CD4-positive, alpha-beta T cell (primary cell): ENCODE results near the gene CTNNA2. TPM values are rescaled to one million over a fixed set of nuclear protein-coding genes. Genes with fewer than 3 reads are reported as not detected.

Experiments
- ATAC-seq: fragments of 200-7000 bp; cut with Tn5 transposase; one replicate; pipeline ENCODE4 v1.10.0; 2022; ENCODE audit warnings: mild to moderate bottlenecking; ENCODE audit not compliant: poor library complexity
- CTCF ChIA-PET: fragments of 350-600 bp; sonication (Branson Sonifier 250); formaldehyde crosslinking; loops from one replicate; lab custom pipeline; 2021; ENCODE audit warnings: antibody characterized with exemption, inconsistent platforms; lab: Charles Lee
- POLR2A ChIA-PET: fragments of 350-600 bp; sonication (Branson Sonifier 250); formaldehyde crosslinking; loops from one replicate; lab custom pipeline; 2021; ENCODE audit warnings: antibody characterized with exemption, inconsistent platforms; lab: Charles Lee
- DNase-seq, 14 experiments: peaks; one replicate each; pipeline ENCODE4 v3.0.0-alpha.2; 2013 to 2020; ENCODE audit warnings: mixed read lengths in 2 of 14
- H3K27ac ChIP-seq, 2 donors: one replicate each; pipeline versions ENCODE4 v1.5.1 to v1.7.0; 2013; ENCODE audit warnings: low read length in 2 of 2, low read depth in 1 of 2, mild to moderate bottlenecking in 1 of 2
- H3K27me3 ChIP-seq, 2 experiments: 1 replicate in 1 of 2; 2 replicates in 1 of 2; pipeline versions ENCODE4 v1.6.1 to v1.7.0; 2013; ENCODE audit warnings: low read length in 2 of 2, control low read depth in 1 of 2, mild to moderate bottlenecking in 1 of 2, moderate library complexity in 1 of 2; ENCODE audit not compliant: insufficient read depth in 2 of 2, control insufficient read depth in 1 of 2
- H3K36me3 ChIP-seq: one replicate; pipeline ENCODE4 v1.6.1; 2013; ENCODE audit warnings: low read length, control low read depth; ENCODE audit not compliant: insufficient read depth
- H3K4me1 ChIP-seq: one replicate; pipeline ENCODE4 v1.6.1; 2013; ENCODE audit warnings: low read length, control low read depth; ENCODE audit not compliant: insufficient read depth
- H3K4me3 ChIP-seq: one replicate; pipeline ENCODE4 v1.5.1; 2013; ENCODE audit warnings: mild to moderate bottlenecking, low read length, moderate library complexity
- H3K9me3 ChIP-seq, 2 experiments: 1 replicate in 1 of 2; 2 replicates in 1 of 2; pipeline versions ENCODE4 v1.6.1 to v1.7.0; 2013; ENCODE audit warnings: low read length in 2 of 2, mild to moderate bottlenecking in 2 of 2, control low read depth in 1 of 2, moderate library complexity in 1 of 2; ENCODE audit not compliant: control insufficient read depth in 1 of 2, insufficient read depth in 1 of 2
- H3K27ac Mint-ChIP-seq: one replicate; pipeline ENCODE4 v1.8.0; 2020; ENCODE audit warnings: mixed read lengths
- H3K27me3 Mint-ChIP-seq: one replicate; pipeline ENCODE4 v1.8.0; 2021; ENCODE audit warnings: mixed read lengths
- H3K36me3 Mint-ChIP-seq: one replicate; pipeline ENCODE4 v1.8.0; 2021; ENCODE audit warnings: low read depth, mixed read lengths
- H3K4me1 Mint-ChIP-seq: one replicate; pipeline ENCODE4 v1.8.0; 2021; ENCODE audit warnings: low read depth, mixed read lengths
- H3K4me3 Mint-ChIP-seq: one replicate; pipeline ENCODE4 v1.8.0; 2020; ENCODE audit warnings: mild to moderate bottlenecking, mixed read lengths
- H3K9me3 Mint-ChIP-seq: one replicate; pipeline ENCODE4 v1.8.0; 2020; ENCODE audit warnings: mixed read lengths
- intact Hi-C, 2 experiments: fragments of 100-400 bp; cut with DNase I in 1 of 2; cut with micrococcal nuclease in 1 of 2; formaldehyde crosslinking; loops; one replicate each; pipeline versions ENCODE4 v1.15.1 to v1.9.0; 2023 to 2025; cut with DNase I, micrococcal nuclease
- total RNA-seq, 174 experiments: library from RNA in 2 of 174; stranded (reverse) in 2 of 174; gene quantifications; one replicate each; pipeline ENCODE4 v1.2.3 and lab custom pipeline; 2021 to 2026
- TF ChIP-seq, protein P1 (sequence below): fragments of 200-600 bp; IDR thresholded peaks from one replicate; pipeline ENCODE4 v1.8.0; 2022; ENCODE audit warnings: antibody characterized with exemption, mild to moderate bottlenecking

The CTNNA2 gene
- total RNA-seq, 2 experiments from 2014 or later, result not detected

DNA sequence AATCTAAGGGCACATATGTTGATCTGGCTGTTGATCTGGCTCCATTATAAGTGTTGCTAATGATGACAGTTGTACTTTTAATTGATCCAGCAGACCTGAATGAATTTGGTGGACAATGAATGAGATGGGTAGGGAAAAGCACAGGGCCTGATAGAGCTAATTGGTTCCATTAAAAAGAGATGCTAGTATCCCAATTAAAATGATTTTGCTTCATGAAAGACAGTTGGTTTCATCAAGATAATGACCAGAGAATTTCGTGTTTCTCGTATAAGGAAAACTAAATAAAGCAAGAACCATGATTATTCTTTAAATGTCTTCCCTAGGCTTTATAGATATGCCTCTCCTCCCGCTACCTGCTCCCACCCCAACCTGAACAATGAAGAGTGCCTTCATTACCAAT is 900.3 kb downstream of the CTNNA2 start:
- Histone ChIP-seq H3K4me3 (no peak overlapping the region), H3K27ac (no peak overlapping the region), H3K27me3 (no peaks in the 10 kb centered on the region), H3K36me3 (no peaks in the 10 kb centered on the region), H3K9me3 (peaks cover 0 to 5% of the 10 kb centered on the region in 2 experiments), H3K4me1 (no peaks in the 10 kb centered on the region)
- Mint-ChIP-seq H3K4me3 (no peak overlapping the region), H3K27me3 (no peaks in the 10 kb centered on the region), H3K9me3 (peaks cover 7% of the 10 kb centered on the region), H3K27ac (no peak overlapping the region), H3K4me1 (no peaks in the 10 kb centered on the region), H3K36me3 (no peaks in the 10 kb centered on the region)
- intact Hi-C loops, result no loop called here
- ChIA-PET CTCF (no interaction called here), POLR2A (no interaction called here)
- ATAC-seq, result no peak
- TF ChIP-seq, protein P1, sequence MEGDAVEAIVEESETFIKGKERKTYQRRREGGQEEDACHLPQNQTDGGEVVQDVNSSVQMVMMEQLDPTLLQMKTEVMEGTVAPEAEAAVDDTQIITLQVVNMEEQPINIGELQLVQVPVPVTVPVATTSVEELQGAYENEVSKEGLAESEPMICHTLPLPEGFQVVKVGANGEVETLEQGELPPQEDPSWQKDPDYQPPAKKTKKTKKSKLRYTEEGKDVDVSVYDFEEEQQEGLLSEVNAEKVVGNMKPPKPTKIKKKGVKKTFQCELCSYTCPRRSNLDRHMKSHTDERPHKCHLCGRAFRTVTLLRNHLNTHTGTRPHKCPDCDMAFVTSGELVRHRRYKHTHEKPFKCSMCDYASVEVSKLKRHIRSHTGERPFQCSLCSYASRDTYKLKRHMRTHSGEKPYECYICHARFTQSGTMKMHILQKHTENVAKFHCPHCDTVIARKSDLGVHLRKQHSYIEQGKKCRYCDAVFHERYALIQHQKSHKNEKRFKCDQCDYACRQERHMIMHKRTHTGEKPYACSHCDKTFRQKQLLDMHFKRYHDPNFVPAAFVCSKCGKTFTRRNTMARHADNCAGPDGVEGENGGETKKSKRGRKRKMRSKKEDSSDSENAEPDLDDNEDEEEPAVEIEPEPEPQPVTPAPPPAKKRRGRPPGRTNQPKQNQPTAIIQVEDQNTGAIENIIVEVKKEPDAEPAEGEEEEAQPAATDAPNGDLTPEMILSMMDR, result no peak
- no peak for DNase-seq

DNA sequence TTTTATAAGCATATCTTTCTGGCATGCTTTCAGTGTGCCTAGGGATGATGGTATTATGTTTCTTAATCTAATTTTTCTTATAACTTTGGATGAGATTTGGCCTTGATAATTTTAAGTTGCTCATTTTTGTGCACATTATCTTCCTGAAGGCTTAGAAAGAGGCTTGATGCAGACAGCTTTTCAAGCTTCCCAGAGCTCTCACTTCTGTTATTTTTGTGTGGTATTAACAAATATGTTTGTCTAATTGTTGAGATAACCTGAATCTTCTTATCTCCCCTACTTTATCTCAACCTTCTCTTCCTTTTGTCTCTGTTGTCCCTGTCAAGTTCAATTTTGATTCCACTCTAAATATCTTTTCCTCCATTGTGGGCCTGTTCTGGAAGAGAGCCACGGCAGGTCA is 904.9 kb downstream of the CTNNA2 start:
- no peak overlapping the region for H3K27ac Mint-ChIP-seq
- ATAC-seq, result no peak
- ChIA-PET POLR2A (no interaction called here), CTCF (no interaction called here)
- no peaks in the 10 kb centered on the region for H3K27me3 Mint-ChIP-seq
- Histone ChIP-seq H3K27me3 (no peaks in the 10 kb centered on the region), H3K36me3 (no peaks in the 10 kb centered on the region), H3K27ac (no peak overlapping the region), H3K4me3 (no peak overlapping the region), H3K4me1 (no peaks in the 10 kb centered on the region), H3K9me3 (peaks cover 0 to 5% of the 10 kb centered on the region in 2 experiments)
- H3K4me3 Mint-ChIP-seq, result no peak overlapping the region
- intact Hi-C loops, result no loop called here
- no peak for DNase-seq
- no peaks in the 10 kb centered on the region for H3K36me3 Mint-ChIP-seq
- H3K9me3 Mint-ChIP-seq, result peaks cover 12% of the 10 kb centered on the region
- H3K4me1 Mint-ChIP-seq, result no peaks in the 10 kb centered on the region
- TF ChIP-seq, protein P1, result no peak

DNA sequence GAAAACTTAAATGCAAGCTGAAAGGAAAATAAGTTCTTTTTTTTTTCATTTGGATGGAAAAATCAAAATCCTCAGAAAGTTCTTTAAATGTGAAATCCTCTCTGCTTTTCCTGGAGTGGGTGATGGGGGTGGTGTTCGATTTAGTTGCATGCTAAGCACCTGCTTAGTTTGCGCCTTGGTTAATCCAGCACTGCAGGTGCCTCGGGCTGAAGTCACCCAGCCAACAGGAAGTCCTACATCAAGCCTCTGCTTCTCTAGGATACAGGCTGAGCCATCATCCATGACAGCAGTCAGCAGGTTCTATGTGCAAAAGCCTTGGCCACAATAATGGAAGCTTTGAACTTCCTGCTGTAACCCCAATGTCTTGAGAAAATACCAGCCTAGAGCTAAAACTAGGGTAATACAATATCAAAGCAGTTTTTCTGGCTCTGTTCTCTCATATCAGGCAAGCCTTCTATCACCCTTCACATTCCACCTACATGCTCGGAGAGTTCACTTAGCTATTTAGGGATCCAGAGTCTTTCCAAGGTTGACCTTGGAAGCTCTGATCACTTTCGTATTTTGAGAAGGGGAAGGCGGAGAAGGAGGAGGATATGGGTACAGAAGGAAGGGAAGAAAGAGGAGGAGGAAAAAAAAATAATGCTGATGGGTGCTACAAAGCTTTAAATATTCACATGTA is 907.8 kb downstream of the CTNNA2 start:
- POLR2A ChIA-PET, result no interaction called here
- H3K9me3 Mint-ChIP-seq, result peaks cover 8% of the 10 kb centered on the region

More for the DNA sequence above, 907.8 kb downstream of the CTNNA2 start:
- CTCF ChIA-PET, result no interaction called here
- Mint-ChIP-seq H3K4me1 (no peaks in the 10 kb centered on the region), H3K27ac (no peak overlapping the region), H3K27me3 (no peaks in the 10 kb centered on the region), H3K4me3 (no peak overlapping the region), H3K36me3 (no peaks in the 10 kb centered on the region)
- ATAC-seq (no peak), DNase-seq (no peak)
- Histone ChIP-seq H3K27ac (no peak overlapping the region), H3K4me3 (no peak overlapping the region), H3K4me1 (no peaks in the 10 kb centered on the region), H3K36me3 (no peaks in the 10 kb centered on the region), H3K9me3 (peaks cover 0 to 4% of the 10 kb centered on the region in 2 experiments), H3K27me3 (no peaks in the 10 kb centered on the region)
- TF ChIP-seq, protein P1, result no peak
- intact Hi-C loops, result no loop called here
